ENCODE data around the gene QSOX1. TPM values are rescaled to one million over a fixed set of nuclear protein-coding genes. Genes with fewer than 3 reads are reported as not detected.

QSOX1 gene
- total RNA-seq, 1 experiment from 2014 or later: 4.7 TPM

- H2AFZ ChIP-seq (ENCODE audit: low read length): no peak overlapping the region
- DNase-seq: no peak
- no peaks in the 10 kb centered on the region for H3K27me3 ChIP-seq (ENCODE audit: low read length)
Observed at GRCh38 chr1:180210008-180210620, 55.4 kb downstream of the QSOX1 start.

GRCh38 chr1:180211156-180211859 is 56.6 kb downstream of the QSOX1 start:
- H3K9me2 ChIP-seq (replicated peaks; ENCODE audit: insufficient read depth, low read length): no peaks in the 10 kb centered on the region
- no peak overlapping the region for H3K4me3 ChIP-seq (ENCODE audit: low read length)
- H3K36me3 ChIP-seq (ENCODE audit: insufficient read depth, low read length): no peaks in the 10 kb centered on the region
- no peak for DNase-seq
- H4K20me1 ChIP-seq (ENCODE audit: insufficient read depth, low read depth, low read length): no peaks in the 10 kb centered on the region
- H3K79me2 ChIP-seq (ENCODE audit: low read length): no peaks in the 10 kb centered on the region
- no peaks in the 10 kb centered on the region for H3K27me3 ChIP-seq (ENCODE audit: low read length)
- H3K9ac ChIP-seq (ENCODE audit: low read length): no peak overlapping the region
- no peak overlapping the region for H2AFZ ChIP-seq (ENCODE audit: low read length)
- H3K27ac ChIP-seq (ENCODE audit: low read length): no peak overlapping the region
- no peaks in the 10 kb centered on the region for H3K4me1 ChIP-seq (ENCODE audit: low read length)
- H3K9me3 ChIP-seq (ENCODE audit: low read length): no peaks in the 10 kb centered on the region
- H3K4me2 ChIP-seq (ENCODE audit: low read depth, low read length, poor library complexity, severe bottlenecking): no peak overlapping the region

More at GRCh38 chr1:180210008-180210620, 55.4 kb downstream of the QSOX1 start:
- no peaks in the 10 kb centered on the region for H3K9me3 ChIP-seq (ENCODE audit: low read length)
- H3K9ac ChIP-seq (ENCODE audit: low read length): no peak overlapping the region
- H4K20me1 ChIP-seq (ENCODE audit: insufficient read depth, low read depth, low read length): no peaks in the 10 kb centered on the region
- H3K36me3 ChIP-seq (ENCODE audit: insufficient read depth, low read length): no peaks in the 10 kb centered on the region
- no peak overlapping the region for H3K4me2 ChIP-seq (ENCODE audit: low read depth, low read length, poor library complexity, severe bottlenecking)
- H3K27ac ChIP-seq (ENCODE audit: low read length): no peak overlapping the region
- H3K4me1 ChIP-seq (ENCODE audit: low read length): no peaks in the 10 kb centered on the region
- H3K79me2 ChIP-seq (ENCODE audit: low read length): no peaks in the 10 kb centered on the region
- H3K9me2 ChIP-seq (replicated peaks; ENCODE audit: insufficient read depth, low read length): no peaks in the 10 kb centered on the region
- no peak overlapping the region for H3K4me3 ChIP-seq (ENCODE audit: low read length)

GRCh38 chr1:180211860-180212229 is 57.2 kb downstream of the QSOX1 start:
- Histone ChIP-seq H4K20me1 (ENCODE audit: insufficient read depth, low read depth, low read length) (no peaks in the 10 kb centered on the region), H3K4me1 (ENCODE audit: low read length) (no peaks in the 10 kb centered on the region), H3K79me2 (ENCODE audit: low read length) (no peaks in the 10 kb centered on the region), H3K4me3 (ENCODE audit: low read length) (no peak overlapping the region), H3K9me3 (ENCODE audit: low read length) (no peaks in the 10 kb centered on the region), H3K36me3 (ENCODE audit: insufficient read depth, low read length) (no peaks in the 10 kb centered on the region), H3K4me2 (ENCODE audit: low read depth, low read length, poor library complexity, severe bottlenecking) (no peak overlapping the region), H2AFZ (ENCODE audit: low read length) (no peak overlapping the region), H3K9me2 (replicated peaks; ENCODE audit: insufficient read depth, low read length) (no peaks in the 10 kb centered on the region), H3K9ac (ENCODE audit: low read length) (no peak overlapping the region), H3K27ac (ENCODE audit: low read length) (no peak overlapping the region), H3K27me3 (ENCODE audit: low read length) (no peaks in the 10 kb centered on the region)
- no peak for DNase-seq

GRCh38 chr1:180213401-180214170 is 58.9 kb downstream of the QSOX1 start:
- Histone ChIP-seq H4K20me1 (ENCODE audit: insufficient read depth, low read depth, low read length) (no peaks in the 10 kb centered on the region), H3K9me3 (ENCODE audit: low read length) (no peaks in the 10 kb centered on the region), H2AFZ (ENCODE audit: low read length) (no peak overlapping the region), H3K27ac (ENCODE audit: low read length) (no peak overlapping the region), H3K9ac (ENCODE audit: low read length) (no peak overlapping the region), H3K36me3 (ENCODE audit: insufficient read depth, low read length) (no peaks in the 10 kb centered on the region), H3K4me3 (ENCODE audit: low read length) (no peak overlapping the region), H3K27me3 (ENCODE audit: low read length) (no peaks in the 10 kb centered on the region), H3K4me2 (ENCODE audit: low read depth, low read length, poor library complexity, severe bottlenecking) (no peak overlapping the region), H3K9me2 (replicated peaks; ENCODE audit: insufficient read depth, low read length) (no peaks in the 10 kb centered on the region), H3K4me1 (ENCODE audit: low read length) (no peaks in the 10 kb centered on the region), H3K79me2 (ENCODE audit: low read length) (no peaks in the 10 kb centered on the region)
- DNase-seq: no peak

GRCh38 chr1:180215856-180216625 is 61.4 kb downstream of the QSOX1 start:
- H3K9me3 ChIP-seq (ENCODE audit: low read length): no peaks in the 10 kb centered on the region
- no peaks in the 10 kb centered on the region for H4K20me1 ChIP-seq (ENCODE audit: insufficient read depth, low read depth, low read length)
- no peak overlapping the region for H2AFZ ChIP-seq (ENCODE audit: low read length)
- H3K4me2 ChIP-seq (ENCODE audit: low read depth, low read length, poor library complexity, severe bottlenecking): no peak overlapping the region
- no peak overlapping the region for H3K27ac ChIP-seq (ENCODE audit: low read length)
- H3K9me2 ChIP-seq (replicated peaks; ENCODE audit: insufficient read depth, low read length): no peaks in the 10 kb centered on the region
- no peak for DNase-seq
- no peaks in the 10 kb centered on the region for H3K4me1 ChIP-seq (ENCODE audit: low read length)
- H3K4me3 ChIP-seq (ENCODE audit: low read length): no peak overlapping the region
- no peaks in the 10 kb centered on the region for H3K36me3 ChIP-seq (ENCODE audit: insufficient read depth, low read length)
- no peaks in the 10 kb centered on the region for H3K79me2 ChIP-seq (ENCODE audit: low read length)
- no peaks in the 10 kb centered on the region for H3K27me3 ChIP-seq (ENCODE audit: low read length)
- H3K9ac ChIP-seq (ENCODE audit: low read length): no peak overlapping the region

- no peaks in the 10 kb centered on the region for H3K4me1 ChIP-seq (ENCODE audit: low read length)
- H4K20me1 ChIP-seq (ENCODE audit: insufficient read depth, low read depth, low read length): no peaks in the 10 kb centered on the region
- no peak for DNase-seq
- no peaks in the 10 kb centered on the region for H3K36me3 ChIP-seq (ENCODE audit: insufficient read depth, low read length)
- H3K79me2 ChIP-seq (ENCODE audit: low read length): no peaks in the 10 kb centered on the region
- H3K27ac ChIP-seq (ENCODE audit: low read length): no peak overlapping the region
- H3K27me3 ChIP-seq (ENCODE audit: low read length): no peaks in the 10 kb centered on the region
- no peak overlapping the region for H2AFZ ChIP-seq (ENCODE audit: low read length)
- no peak overlapping the region for H3K4me3 ChIP-seq (ENCODE audit: low read length)
- no peak overlapping the region for H3K9ac ChIP-seq (ENCODE audit: low read length)
- H3K4me2 ChIP-seq (ENCODE audit: low read depth, low read length, poor library complexity, severe bottlenecking): no peak overlapping the region
- no peaks in the 10 kb centered on the region for H3K9me3 ChIP-seq (ENCODE audit: low read length)
- no peaks in the 10 kb centered on the region for H3K9me2 ChIP-seq (replicated peaks; ENCODE audit: insufficient read depth, low read length)
Observed at GRCh38 chr1:180217006-180217405, 62.3 kb downstream of the QSOX1 start.

- Histone ChIP-seq H3K4me3 (ENCODE audit: low read length) (no peak overlapping the region), H3K9ac (ENCODE audit: low read length) (no peak overlapping the region), H3K9me2 (replicated peaks; ENCODE audit: insufficient read depth, low read length) (no peaks in the 10 kb centered on the region), H3K36me3 (ENCODE audit: insufficient read depth, low read length) (no peaks in the 10 kb centered on the region), H4K20me1 (ENCODE audit: insufficient read depth, low read depth, low read length) (no peaks in the 10 kb centered on the region), H3K79me2 (ENCODE audit: low read length) (no peaks in the 10 kb centered on the region), H3K27me3 (ENCODE audit: low read length) (no peaks in the 10 kb centered on the region), H2AFZ (ENCODE audit: low read length) (no peak overlapping the region), H3K4me2 (ENCODE audit: low read depth, low read length, poor library complexity, severe bottlenecking) (no peak overlapping the region), H3K4me1 (ENCODE audit: low read length) (no peaks in the 10 kb centered on the region), H3K27ac (ENCODE audit: low read length) (no peak overlapping the region), H3K9me3 (ENCODE audit: low read length) (no peaks in the 10 kb centered on the region)
- no peak for DNase-seq
Observed at GRCh38 chr1:180218806-180219765, 64.4 kb downstream of the QSOX1 start.

Measured in Karpas-422 (cell line).